GM23338 (cell line): Measurements from ENCODE around the gene PPP1R3A.

Experiments
- CREB1 ChIP-seq: fragments of 250-450 bp; sonication (Bioruptor Pico); IDR thresholded peaks from 2 replicates; pipeline ENCODE4 v1.5.0; 2020; ENCODE audit warnings: low read depth, mild to moderate bottlenecking, moderate library complexity
- EZH2 ChIP-seq: fragments of 200-600 bp; sonication (generic); IDR thresholded peaks from one replicate; pipeline ENCODE4 v1.8.0; 2017; ENCODE audit warnings: antibody characterized with exemption, mild to moderate bottlenecking, low read depth; ENCODE audit not compliant: unreplicated experiment
- EZH2phosphoT487 ChIP-seq: fragments of 200-600 bp; sonication (generic); IDR thresholded peaks from one replicate; pipeline ENCODE4 v1.8.1; 2018; ENCODE audit warnings: antibody characterized with exemption; ENCODE audit not compliant: unreplicated experiment
- NANOG ChIP-seq: IDR thresholded peaks from 2 replicates; pipeline ENCODE4 v1.6.1; 2016; ENCODE audit warnings: antibody characterized with exemption, borderline replicate concordance
- POLR2AphosphoS5 ChIP-seq: IDR thresholded peaks from 2 replicates; pipeline ENCODE4 v1.6.1; 2016; ENCODE audit warnings: antibody characterized with exemption, low read depth
- ZNF462 ChIP-seq: fragments of 250-450 bp; sonication (Bioruptor Pico); IDR thresholded peaks from 2 replicates; pipeline ENCODE4 v1.5.0; 2020; ENCODE audit warnings: mild to moderate bottlenecking, moderate library complexity
- TF ChIP-seq, protein P1 (sequence below), 2 experiments: fragments of 200-600 bp in 1 of 2; sonication (generic) in 1 of 2; conservative IDR thresholded peaks; 2 replicates each; pipeline versions ENCODE4 v1.5.1 to v1.6.1; 2016 to 2017; ENCODE audit warnings: antibody characterized with exemption in 2 of 2, low read depth in 2 of 2, mild to moderate bottlenecking in 2 of 2, moderate library complexity in 1 of 2

DNA sequence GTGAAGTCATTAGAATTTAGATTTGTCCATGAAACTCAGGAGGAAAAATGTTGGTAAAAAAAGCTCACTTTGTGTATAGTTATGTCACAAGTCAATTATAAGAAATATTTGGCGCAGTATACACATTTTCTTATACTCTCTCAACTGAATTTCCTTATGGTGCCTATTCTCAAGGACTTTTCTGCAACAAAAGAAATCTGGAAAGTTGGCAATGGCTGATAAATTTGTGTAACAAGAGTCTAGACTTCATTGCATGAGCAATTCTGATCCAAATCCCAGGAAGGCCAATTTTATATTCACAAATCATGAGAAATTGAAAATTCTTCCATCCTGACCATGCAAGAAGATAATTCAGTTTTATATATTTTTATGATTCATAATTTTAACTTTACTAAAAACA, 35.7 kb downstream of the PPP1R3A start:
- TF ChIP-seq, protein P1, sequence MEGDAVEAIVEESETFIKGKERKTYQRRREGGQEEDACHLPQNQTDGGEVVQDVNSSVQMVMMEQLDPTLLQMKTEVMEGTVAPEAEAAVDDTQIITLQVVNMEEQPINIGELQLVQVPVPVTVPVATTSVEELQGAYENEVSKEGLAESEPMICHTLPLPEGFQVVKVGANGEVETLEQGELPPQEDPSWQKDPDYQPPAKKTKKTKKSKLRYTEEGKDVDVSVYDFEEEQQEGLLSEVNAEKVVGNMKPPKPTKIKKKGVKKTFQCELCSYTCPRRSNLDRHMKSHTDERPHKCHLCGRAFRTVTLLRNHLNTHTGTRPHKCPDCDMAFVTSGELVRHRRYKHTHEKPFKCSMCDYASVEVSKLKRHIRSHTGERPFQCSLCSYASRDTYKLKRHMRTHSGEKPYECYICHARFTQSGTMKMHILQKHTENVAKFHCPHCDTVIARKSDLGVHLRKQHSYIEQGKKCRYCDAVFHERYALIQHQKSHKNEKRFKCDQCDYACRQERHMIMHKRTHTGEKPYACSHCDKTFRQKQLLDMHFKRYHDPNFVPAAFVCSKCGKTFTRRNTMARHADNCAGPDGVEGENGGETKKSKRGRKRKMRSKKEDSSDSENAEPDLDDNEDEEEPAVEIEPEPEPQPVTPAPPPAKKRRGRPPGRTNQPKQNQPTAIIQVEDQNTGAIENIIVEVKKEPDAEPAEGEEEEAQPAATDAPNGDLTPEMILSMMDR (conservative IDR thresholded peaks at IDR 0.05; ENCODE audit: low read depth in 2 of 2): no peak
- no peak for TF ChIP-seq POLR2AphosphoS5
- no peak for TF ChIP-seq EZH2phosphoT487
- no peak for TF ChIP-seq CREB1 (CRISPR knock-in tag)
- no peak for TF ChIP-seq EZH2
- TF ChIP-seq NANOG: no peak
- no peak for TF ChIP-seq ZNF462
